Measurements from ENCODE around the gene ACP5.

Gene ACP5

GRCh38 chr19:11530432-11530831 lies 47.0 kb downstream of the ACP5 start:
- peak overlapping the region in 1 of 2 donors; percentile 96 for H3K27ac ChIP-seq

GRCh38 chr19:11528551-11529341 lies 48.7 kb downstream of the ACP5 start, which contains the start of gene ECSIT:
TSS of gene ECSIT (minus strand) at chr19:11529134. CDS start at chr19:11519170, 9,964 bp downstream.
- no peak for TF ChIP-seq CTCF (IDR thresholded peaks at IDR 0.05)
- peak; percentile 99 for DNase-seq (ENCODE audit: low spot score)
- Histone ChIP-seq H3K4me3 (peak within 1 kb of the TSS; percentile 98), H3K27ac (peak within 1 kb of the TSS; percentile 78 to 96)

More at GRCh38 chr19:11530432-11530831, 47.0 kb downstream of the ACP5 start:
- TF ChIP-seq CTCF (IDR thresholded peaks at IDR 0.05) = no peak
- no peak overlapping the region for H3K4me3 ChIP-seq
- peak; percentile 78 for DNase-seq (ENCODE audit: low spot score)
